NCI-H446 treated with DMSO at 0.1 percent for 48 hours (cell line): Measurements from ENCODE around the gene CTNNAL1.

ENCODE experiments used
- DNase-seq: peaks from one replicate; lab custom pipeline; 2025; lab: John Stamatoyannopoulos, UW

The CTNNAL1 gene

GRCh38 chr9:109026306-109026705 lies 13.0 kb upstream of the CTNNAL1 start:
- DNase-seq = no peak

GRCh38 chr9:109022873-109023272 lies 9.6 kb upstream of the CTNNAL1 start:
- DNase-seq = no peak

GRCh38 chr9:109020581-109021511 lies 7.5 kb upstream of the CTNNAL1 start:
- no peak for DNase-seq

- no peak for DNase-seq
These were observed 6.8 kb upstream of the CTNNAL1 start for GRCh38 chr9:109020113-109020512.

- no peak for DNase-seq
These were observed 6.1 kb upstream of the CTNNAL1 start for GRCh38 chr9:109019420-109019819.

- no peak for DNase-seq
These were observed 4.2 kb upstream of the CTNNAL1 start for GRCh38 chr9:109017493-109017892.

GRCh38 chr9:109017061-109017460 lies 3.8 kb upstream of the CTNNAL1 start:
- DNase-seq = no peak

- no peak for DNase-seq
These were observed 2.8 kb upstream of the CTNNAL1 start for GRCh38 chr9:109016132-109016531.

GRCh38 chr9:109014608-109015280 lies 1.4 kb upstream of the CTNNAL1 start:
- no peak for DNase-seq

- no peak for DNase-seq
These were observed 644 bp upstream of the CTNNAL1 start for GRCh38 chr9:109013679-109014607.

- DNase-seq = no peak
These were observed 1.1 kb downstream of the CTNNAL1 start for GRCh38 chr9:109012009-109012875.

- no peak for DNase-seq
These were observed 2.0 kb downstream of the CTNNAL1 start for GRCh38 chr9:109011231-109011671.

GRCh38 chr9:109010746-109011145 lies 2.6 kb downstream of the CTNNAL1 start:
- DNase-seq = no peak

GRCh38 chr9:109005678-109006077 lies 7.6 kb downstream of the CTNNAL1 start:
- no peak for DNase-seq

GRCh38 chr9:109003116-109003515 lies 10.2 kb downstream of the CTNNAL1 start:
- no peak for DNase-seq

- DNase-seq = no peak
These were observed 11.2 kb downstream of the CTNNAL1 start for GRCh38 chr9:109002141-109002540.

- no peak for DNase-seq
These were observed 12.0 kb downstream of the CTNNAL1 start for GRCh38 chr9:109001275-109001676.

GRCh38 chr9:108997112-108997511 lies 16.2 kb downstream of the CTNNAL1 start:
- no peak for DNase-seq

GRCh38 chr9:108996643-108997042 lies 16.7 kb downstream of the CTNNAL1 start:
- DNase-seq = no peak

GRCh38 chr9:108994695-108995094 lies 18.6 kb downstream of the CTNNAL1 start:
- DNase-seq = no peak

GRCh38 chr9:108991479-108991878 lies 21.8 kb downstream of the CTNNAL1 start:
- no peak for DNase-seq
